GM10266 (cell line): ENCODE measurements around the gene FGF21.

Source experiments
- DNase-seq: peaks from one replicate; pipeline ENCODE4 v3.0.0; 2012; ENCODE audit errors: extremely low spot score
- CTCF ChIP-seq: IDR thresholded peaks from 2 replicates; pipeline ENCODE4 v1.5.1; 2012; ENCODE audit warnings: mild to moderate bottlenecking, low read depth; ENCODE audit not compliant: control insufficient read depth, insufficient read depth; ENCODE audit errors: missing control alignments

FGF21 gene

GRCh38 chr19:48722196-48722708 is 33.1 kb upstream of the FGF21 start:
- TF ChIP-seq CTCF = no peak

GRCh38 chr19:48724796-48725753 is 30.2 kb upstream of the FGF21 start:
- DNase-seq = peak; percentile 80

More at GRCh38 chr19:48722196-48722708, 33.1 kb upstream of the FGF21 start:
- no peak for DNase-seq

GRCh38 chr19:48726556-48726955 is 28.8 kb upstream of the FGF21 start:
- no peak for DNase-seq
- no peak for TF ChIP-seq CTCF

More at GRCh38 chr19:48724796-48725753, 30.2 kb upstream of the FGF21 start:
- TF ChIP-seq CTCF = no peak

- DNase-seq = no peak
- no peak for TF ChIP-seq CTCF
Observed at GRCh38 chr19:48728911-48729664, 26.2 kb upstream of the FGF21 start.

- no peak for TF ChIP-seq CTCF
- no peak for DNase-seq
Observed at GRCh38 chr19:48731452-48731851, 23.9 kb upstream of the FGF21 start.

GRCh38 chr19:48734625-48735024 is 20.7 kb upstream of the FGF21 start:
- DNase-seq = no peak
- no peak for TF ChIP-seq CTCF
